RCC 7860 (cell line): ENCODE data around the gene SSU72.
A peak's percentile ranks its signal among the peaks of the same experiment; 100 is the strongest.
"Not testable (repeated sequence)": the region's sequence is repeated elsewhere in the genome, so short reads cannot be mapped to it uniquely, and the experiment has no call there.

ENCODE experiments used
- DNase-seq: peaks from one replicate; pipeline ENCODE4 v3.0.0-alpha.2; 2015; ENCODE audit warnings: low spot score
- FAIRE-seq: peaks from 2 replicates; lab custom pipeline; 2012; peaks lifted over from hg19 to GRCh38; lab: Jason Lieb, UNC

SSU72 gene

DNA sequence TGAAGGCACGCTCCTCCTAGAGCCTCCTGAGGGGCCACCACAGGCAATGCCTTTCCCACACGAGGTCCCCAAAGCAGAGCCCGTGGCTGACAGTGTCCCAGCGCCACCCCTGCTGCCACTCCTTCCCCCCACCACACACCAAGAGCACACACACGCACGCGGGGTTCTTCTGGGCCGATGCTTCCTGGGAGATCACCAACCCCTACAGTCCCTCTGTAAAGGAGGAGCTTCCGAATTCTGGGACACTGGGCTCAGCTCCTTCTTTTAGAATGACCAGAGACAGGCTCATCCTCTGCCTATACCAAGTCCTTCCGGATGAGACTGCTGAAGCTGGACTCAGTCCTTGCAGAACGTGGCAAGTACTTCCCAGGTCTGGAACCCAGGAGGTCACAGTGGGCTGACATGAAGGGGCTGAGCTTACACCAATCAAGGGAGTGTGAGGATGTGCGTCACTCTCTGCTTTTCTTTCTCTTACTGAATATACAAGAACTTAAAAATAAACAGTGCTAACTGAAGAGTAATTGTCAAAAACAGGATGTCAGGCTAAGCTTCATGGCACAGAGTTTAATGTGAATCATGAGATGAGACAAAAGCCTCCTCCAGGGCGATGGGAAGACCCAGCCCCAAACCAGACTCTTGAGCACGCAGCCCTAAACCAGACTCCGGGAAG, 12.7 kb downstream of the SSU72 start:
- DNase-seq (no peak), FAIRE-seq (no peak)

DNA sequence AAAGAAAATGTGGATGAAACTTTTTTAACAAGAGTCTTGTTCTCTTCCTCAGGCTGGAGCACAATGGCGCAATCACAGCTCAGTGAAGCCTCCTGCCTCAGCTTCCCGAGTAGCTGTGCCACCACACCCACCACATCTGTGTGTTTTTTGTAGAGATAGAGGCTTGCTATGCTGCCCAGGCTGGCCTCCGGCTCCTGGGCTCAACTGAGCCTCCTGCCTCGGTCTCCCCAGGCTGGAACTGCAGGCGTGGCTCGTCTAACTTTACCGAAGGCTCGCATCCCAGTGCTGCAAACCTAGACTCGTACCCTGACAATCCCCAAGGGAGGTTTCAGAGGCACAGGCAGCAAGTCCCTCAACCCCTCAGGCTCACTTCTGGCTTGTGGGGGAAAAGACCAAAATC, 14.5 kb downstream of the SSU72 start:
- DNase-seq (no peak), FAIRE-seq (no peak)

GRCh38 chr1:1559066-1559465, 15.6 kb downstream of the SSU72 start:
- FAIRE-seq (no peak), DNase-seq (no peak)

DNA sequence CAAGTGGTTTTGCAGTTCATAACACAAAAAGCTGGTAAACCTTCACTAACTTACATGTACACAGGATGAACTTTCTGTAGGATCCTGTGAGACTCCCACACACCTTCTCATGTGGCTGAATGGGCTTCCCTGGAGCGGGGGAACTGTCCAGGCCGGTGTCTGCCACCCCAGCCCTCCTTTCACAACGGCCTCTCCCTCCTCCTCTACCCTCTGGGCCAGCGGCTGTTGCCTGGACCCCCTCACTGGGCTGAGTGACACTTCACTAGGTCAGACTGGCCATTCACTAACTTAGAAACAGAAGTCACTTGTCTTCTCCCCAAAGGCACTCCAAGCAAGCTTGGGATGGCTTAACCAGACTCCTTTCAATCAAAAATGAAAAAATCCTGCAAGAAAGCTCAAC, 16.1 kb downstream of the SSU72 start:
- no peak for DNase-seq
- FAIRE-seq, result no peak

DNA sequence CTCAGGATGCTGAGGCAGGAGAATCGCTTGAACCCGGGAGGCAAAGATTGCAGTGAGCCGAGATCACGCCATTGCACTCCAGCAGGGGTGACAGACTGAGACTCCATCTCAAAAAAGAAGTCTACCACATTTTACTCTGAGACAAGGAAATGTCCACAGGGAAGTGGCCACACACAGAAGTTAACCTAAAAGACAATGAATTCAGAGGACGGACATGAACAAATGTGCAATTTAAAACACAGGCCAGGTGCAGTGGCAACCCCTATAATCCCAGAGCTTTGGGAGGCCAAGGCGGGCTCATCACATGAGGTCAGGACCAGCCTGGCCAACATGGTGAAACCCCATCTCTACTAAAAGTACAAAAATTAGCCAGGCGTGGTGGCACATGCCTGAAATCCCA, 17.0 kb downstream of the SSU72 start:
- DNase-seq, FAIRE-seq: not testable (repeated sequence)

- not testable (repeated sequence) for FAIRE-seq, DNase-seq
These were observed 17.7 kb downstream of the SSU72 start for GRCh38 chr1:1556961-1557360.

DNA sequence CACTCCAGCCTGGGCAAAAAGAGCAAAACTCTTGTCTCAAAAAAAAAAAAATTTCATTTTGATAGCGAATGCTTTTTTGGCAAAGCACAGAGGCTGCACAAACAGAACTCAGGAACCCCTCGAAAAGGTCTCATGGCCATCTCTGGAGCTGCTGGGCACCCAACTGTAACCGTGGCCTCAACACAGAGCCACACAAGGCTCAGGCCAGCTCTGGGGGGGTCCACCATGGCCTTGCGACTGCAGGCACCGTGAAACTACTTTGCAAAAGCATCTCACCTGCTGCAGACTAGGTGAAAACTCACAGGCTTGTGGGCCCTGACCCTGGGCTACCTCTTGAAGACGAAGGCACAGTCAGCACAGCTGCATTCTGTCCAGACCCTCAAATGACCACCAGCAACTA, 18.2 kb downstream of the SSU72 start:
- FAIRE-seq (no peak), DNase-seq (no peak)

DNA sequence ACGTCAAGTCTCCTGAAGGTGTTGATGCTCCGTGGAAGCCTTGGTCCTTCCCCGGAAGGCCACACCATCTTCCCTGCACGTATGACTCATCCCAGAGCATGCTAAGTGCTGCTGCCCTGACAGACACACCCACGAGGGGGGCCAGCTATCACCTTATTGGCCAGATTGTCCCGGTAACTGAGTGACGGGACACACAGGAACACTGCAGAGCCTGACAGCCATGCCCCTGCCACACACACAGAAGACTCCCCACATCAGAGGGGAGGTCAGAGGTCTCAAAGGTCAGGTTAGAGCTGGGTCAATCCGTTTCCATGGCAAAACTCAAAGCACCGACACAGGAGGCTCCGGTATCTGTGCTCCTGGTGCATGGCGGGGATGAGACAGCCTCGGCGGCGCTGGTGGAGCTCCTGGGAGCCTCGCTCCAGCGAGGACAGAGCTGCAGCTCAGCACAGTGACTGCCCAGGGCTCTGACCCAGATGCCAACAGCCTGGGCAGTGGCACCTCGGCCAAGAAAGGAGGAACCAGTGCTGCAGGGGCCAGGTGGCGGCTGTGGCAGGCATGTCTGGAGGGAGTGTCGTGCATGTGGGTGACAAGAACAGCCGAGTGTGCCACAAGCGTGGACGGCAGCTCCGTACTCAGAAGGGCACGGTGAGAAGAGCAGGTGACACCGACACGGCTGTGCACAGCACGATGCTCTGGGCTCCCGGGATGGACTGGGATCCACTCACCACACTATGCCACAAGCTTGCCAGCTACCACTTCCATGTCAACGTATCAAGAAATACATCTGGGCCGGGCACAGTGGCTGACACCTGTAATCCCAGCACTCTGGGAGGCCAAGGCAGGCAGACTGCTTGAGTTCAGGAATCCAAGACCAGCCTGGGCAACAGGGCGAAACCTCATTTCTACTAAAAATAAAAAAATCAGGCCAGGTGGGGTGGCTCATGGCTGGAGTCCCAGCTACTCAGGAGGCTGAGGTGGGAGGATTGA, 19.4 kb downstream of the SSU72 start:
- FAIRE-seq (no peak), DNase-seq (peak; percentile 70)

DNA sequence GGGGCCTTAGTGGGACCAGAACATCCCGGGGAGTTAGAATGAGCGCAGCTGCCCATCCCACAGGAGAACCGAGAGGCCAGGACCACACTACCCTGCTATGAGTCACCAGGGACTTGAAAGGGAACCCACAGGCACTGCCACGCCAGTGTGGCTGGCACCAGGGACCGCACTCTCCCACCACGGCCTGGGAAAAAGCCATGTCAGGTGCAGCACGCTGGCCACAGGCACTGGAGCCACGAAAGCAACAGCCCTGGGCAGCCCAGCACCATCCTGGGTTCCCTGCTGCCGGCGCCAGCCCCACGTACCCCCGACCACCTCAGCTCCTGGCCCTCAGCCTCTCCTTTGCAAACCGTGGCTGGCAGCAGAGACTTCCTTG, 20.1 kb downstream of the SSU72 start:
- DNase-seq, result no peak
- no peak for FAIRE-seq

- FAIRE-seq, result no peak
These were observed 20.7 kb downstream of the SSU72 start for GRCh38 chr1:1553821-1554494.

GRCh38 chr1:1552263-1552639, 22.4 kb downstream of the SSU72 start:
- no peak for DNase-seq
- FAIRE-seq, result no peak

More at GRCh38 chr1:1553821-1554494, 20.7 kb downstream of the SSU72 start:
- DNase-seq, result no peak

DNA sequence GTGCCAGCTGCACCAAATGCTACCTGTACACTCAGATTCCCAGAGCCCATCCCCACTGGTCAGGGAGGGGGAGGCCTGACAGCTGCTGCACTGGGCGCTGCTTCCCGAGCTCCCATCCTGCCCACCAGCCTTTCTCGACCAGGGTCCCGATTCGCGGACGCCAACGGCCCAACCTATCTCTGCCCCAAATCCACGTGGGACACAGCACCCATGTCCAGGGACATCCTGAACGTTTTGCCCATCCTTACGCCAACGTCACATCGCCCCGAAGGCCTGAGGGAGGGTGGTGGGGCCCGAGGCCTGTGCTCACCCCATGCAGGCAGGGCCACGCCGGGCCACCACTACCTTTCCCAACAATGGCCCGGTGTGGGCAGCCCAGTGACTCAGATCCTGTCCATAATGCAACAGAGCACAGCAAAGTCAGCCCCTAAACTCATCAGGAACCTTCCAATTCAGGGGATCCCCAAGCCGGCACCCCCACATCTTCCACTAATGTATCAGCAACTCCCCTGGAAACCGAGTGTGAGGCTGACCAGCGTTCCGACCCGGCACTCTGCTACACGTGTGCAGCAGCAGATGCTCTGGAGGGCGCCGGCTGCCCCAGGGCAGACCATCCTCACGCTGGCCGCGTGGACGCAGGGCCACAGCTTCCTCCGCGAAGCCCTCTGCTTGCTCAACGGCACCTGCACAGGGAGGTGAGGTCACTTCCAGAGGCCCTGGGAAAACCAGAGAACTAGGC, 23.0 kb downstream of the SSU72 start:
- no peak for DNase-seq
- FAIRE-seq, result no peak

- no peak for FAIRE-seq
- no peak for DNase-seq
These were observed 23.9 kb downstream of the SSU72 start for GRCh38 chr1:1550591-1551432.

DNA sequence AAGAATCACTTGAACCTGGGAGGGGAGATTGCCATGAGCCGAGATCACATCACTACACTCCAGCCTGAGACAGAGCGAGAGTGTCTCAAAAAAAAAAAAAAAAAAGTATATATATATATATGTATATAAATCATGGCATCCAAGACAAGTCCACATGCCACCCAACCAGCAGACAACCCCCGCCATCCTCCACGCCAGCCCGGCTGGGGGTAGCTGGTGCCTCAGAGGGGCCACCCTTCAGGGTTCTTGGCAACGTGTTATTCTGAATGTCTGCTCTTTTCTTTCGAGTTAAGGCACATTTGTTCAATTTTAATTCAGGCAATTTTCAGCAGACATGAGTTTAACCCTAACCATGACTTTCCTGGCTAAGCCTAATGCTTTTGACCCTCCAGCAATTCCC, 24.6 kb downstream of the SSU72 start:
- DNase-seq (no peak), FAIRE-seq (no peak)

DNA sequence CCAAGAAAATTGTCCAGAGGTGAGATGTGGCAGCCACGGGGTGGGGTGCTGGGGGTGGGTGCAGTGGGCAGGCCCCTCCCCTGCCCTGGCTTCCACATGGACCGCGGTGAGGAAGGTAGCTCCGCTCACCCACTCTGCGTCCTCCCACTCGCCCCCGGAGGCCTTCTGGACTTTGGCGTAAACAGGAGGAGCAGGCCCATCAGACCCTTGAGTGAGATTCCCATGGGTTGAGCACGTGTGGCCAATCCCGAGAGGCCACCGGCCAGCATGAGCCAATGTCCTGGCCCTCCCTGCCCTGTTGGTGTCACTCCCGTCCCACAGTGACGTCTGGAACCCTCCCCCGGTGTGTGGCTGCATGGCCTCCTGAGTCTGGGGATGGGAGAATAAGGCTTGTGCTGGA, 26.1 kb downstream of the SSU72 start:
- DNase-seq, result no peak
- no peak for FAIRE-seq

- no peak for FAIRE-seq
- no peak for DNase-seq
These were observed 27.2 kb downstream of the SSU72 start for GRCh38 chr1:1547476-1547875.

DNA sequence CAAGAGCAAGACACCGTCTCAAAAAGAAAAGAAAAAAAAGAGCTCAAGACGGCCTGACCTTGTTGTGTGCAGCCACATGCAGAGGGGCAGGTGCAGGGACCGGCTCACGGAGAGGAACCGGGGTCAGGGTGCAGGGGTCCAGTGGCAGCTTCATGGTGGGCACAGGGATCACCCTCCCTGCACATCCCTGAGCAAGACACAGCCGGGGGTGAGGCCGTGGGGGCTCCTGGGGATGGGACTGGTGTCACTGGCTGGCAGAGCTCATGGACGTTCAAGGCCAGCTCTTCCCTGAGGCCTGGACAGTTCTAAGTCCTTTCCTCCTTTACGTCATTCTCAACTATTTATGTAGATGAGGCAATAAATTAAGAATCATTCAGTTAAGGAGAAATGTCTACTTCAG, 27.7 kb downstream of the SSU72 start:
- FAIRE-seq, result no peak
- no peak for DNase-seq

DNA sequence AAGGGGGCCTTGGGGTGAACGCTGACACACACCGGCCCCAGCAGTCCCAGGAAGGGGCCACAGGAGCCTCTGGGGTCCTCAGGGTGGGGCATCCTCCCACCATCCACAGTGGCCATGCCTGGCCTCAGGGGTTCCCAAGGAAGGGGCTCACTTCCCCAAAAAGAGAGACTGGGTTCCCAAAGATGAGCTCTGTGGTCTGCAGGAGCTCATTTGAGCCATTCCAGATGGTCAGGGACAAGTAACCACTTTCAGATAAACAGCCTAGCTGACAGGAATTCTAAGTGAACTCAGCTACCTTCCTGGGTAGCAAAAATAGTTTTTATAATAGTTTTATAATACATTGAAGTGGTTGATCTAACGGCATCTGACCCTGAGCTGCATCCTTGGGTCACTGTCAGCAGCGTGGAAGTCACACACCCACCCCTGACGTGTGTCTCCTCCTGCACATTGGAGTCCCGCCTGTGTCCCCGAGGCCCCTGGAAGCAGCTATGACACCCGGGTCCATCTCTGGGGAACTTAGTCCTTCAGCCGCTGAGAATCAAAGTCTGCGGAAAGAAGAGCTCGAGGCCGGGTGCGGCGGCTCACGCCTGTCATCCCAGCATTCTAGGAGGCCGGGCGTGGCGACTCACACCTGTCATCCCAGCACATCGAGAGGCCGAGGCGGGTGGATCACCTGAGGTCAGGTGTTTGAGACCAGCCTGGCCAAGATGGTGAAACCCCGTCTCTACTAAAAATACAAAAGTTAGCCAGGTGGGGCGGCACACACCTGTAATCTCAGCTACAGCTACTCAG, 28.5 kb downstream of the SSU72 start:
- DNase-seq (no peak), FAIRE-seq (no peak)

- no peak for FAIRE-seq
- no peak for DNase-seq
These were observed 30.1 kb downstream of the SSU72 start for GRCh38 chr1:1544544-1544943.
